Subcutaneous preadipocyte (primary cell): Measurements from ENCODE around the gene KHDRBS2. TPM values are rescaled to one million over a fixed set of nuclear protein-coding genes. Genes with fewer than 3 reads are reported as not detected.

Experiments
- total RNA-seq: library from RNA; depleted of rRNA; stranded (reverse); fragments of >200 nt; gene quantifications from 2 replicates; pipeline ENCODE4 v1.2.3, GENCODE V29; 2012

KHDRBS2 gene
- not detected in 2 replicates for total RNA-seq

GRCh38 chr6:62285612-62286469 lies at the start of gene KHDRBS2:
Gene KHDRBS2, minus strand, starts transcription at chr6:62286225.

